ENCODE data around the gene RAB43. TPM values are rescaled to one million over a fixed set of nuclear protein-coding genes. Genes with fewer than 3 reads are reported as not detected.

Gene RAB43
- total and polyA plus RNA-seq, 7 experiments from 2014 or later = 27.2 to 122 (median 59.4) TPM

DNA sequence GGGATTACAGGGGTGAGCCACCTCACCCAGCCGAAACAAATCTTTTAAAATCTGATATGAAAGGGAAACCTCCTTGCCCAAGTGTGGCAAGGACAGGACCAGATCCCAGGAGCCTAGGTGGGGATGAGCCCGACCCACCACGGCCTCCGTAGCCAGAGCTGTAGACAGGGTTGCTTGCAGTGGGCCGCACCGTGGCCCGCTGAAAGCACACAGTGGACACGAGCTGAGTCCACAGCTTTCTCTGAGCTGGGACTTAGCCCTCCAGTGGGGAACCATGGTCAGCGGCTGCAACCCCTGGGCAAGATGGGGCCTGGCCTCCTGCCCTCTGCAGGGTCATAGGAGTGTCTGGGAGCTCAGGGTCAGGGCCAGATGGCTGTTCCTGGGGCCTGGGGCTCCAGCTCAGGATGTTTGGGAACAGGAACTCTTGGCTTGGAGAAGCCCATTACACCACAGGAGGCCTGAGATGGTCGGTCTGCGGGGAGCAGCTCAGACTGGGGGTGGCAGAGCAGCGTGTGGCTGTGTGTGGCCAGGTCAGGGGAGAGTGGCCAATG, 36.4 kb downstream of the RAB43 start:
- DNase-seq = no peak

DNA sequence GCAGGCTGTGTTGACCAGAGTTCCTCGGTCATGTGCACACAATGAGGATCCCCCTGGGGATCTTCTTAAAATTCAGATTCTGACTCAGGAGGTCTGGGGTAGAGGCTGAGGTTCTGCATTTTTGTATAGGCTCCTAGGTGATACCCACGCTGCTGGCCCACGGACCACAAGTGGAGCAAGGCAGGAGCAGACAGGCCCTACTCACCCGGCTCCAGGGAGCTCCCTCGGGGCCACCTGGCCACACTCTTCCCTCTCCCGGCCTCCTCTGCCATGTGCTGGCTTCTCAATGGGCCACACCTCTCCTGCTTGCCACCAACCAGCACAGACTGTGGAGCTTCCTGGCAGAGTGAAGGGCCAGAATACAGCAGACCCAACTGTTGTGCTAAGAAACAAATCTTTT, 37.1 kb downstream of the RAB43 start:
- Histone ChIP-seq H3K36me3 (ENCODE audit: control insufficient read depth in 2 of 3, insufficient read depth in 3 of 3, low read length in 3 of 3) (no peaks in the 10 kb centered on the region), H3K9me3 (ENCODE audit: control insufficient read depth in 2 of 3, low read length in 3 of 3) (no peaks in the 10 kb centered on the region), H3K27me3 (ENCODE audit: control insufficient read depth in 2 of 2, insufficient read depth in 2 of 2, low read length in 2 of 2) (no peaks in the 10 kb centered on the region), H3K4me1 (ENCODE audit: control insufficient read depth in 2 of 2, insufficient read depth in 2 of 2, low read length in 2 of 2) (no peaks in the 10 kb centered on the region), H3K4me3 (ENCODE audit: low read length) (no peak overlapping the region), H3K27ac (ENCODE audit: low read depth, low read length) (no peak overlapping the region)
- H3K27me3 Mint-ChIP-seq = no peaks in the 10 kb centered on the region
- peak overlapping the region in 4 of 9 donors; percentile 21 to 71 (median 68) for H3K27ac Mint-ChIP-seq
- H3K4me1 Mint-ChIP-seq = peaks cover 3 to 34% (median 22%) of the 10 kb centered on the region in 7 donors
- POLR2A ChIA-PET = interaction anchor here (1.3 kb wide), 1 partner anchor 36 kb away, joined by 3 read pairs; no protein-coding TSS in a partner anchor
- ATAC-seq (no peak), DNase-seq (no peak)
- no peaks in the 10 kb centered on the region for H3K36me3 Mint-ChIP-seq
- no peaks in the 10 kb centered on the region for H3K9me3 Mint-ChIP-seq
- CTCF ChIA-PET = interaction anchor here (0.6 to 1.6 kb wide), 2 partner anchors 29 to 31 kb away, joined by 3 to 10 read pairs; no protein-coding TSS in a partner anchor
- no peak overlapping the region for H3K4me3 Mint-ChIP-seq
- intact Hi-C loops (cut with micrococcal nuclease) = loop anchor here in 1 of 2 donors (5.0 to 10.0 kb wide), 2 partner anchors 33 to 110 kb away; no protein-coding TSS in a partner anchor

More for the DNA sequence above, 36.4 kb downstream of the RAB43 start:
- Mint-ChIP-seq H3K27me3 (no peaks in the 10 kb centered on the region), H3K9me3 (no peaks in the 10 kb centered on the region), H3K27ac (peak overlapping the region in 8 of 9 donors; percentile 32 to 88 (median 70)), H3K4me1 (peaks cover 3 to 34% (median 22%) of the 10 kb centered on the region in 7 donors), H3K4me3 (peak overlapping the region in 1 of 10 donors; percentile 1), H3K36me3 (no peaks in the 10 kb centered on the region)
- POLR2A ChIA-PET = interaction anchor here (0.5 to 1.0 kb wide), 3 partner anchors 35 to 341 kb away, joined by 3 to 6 read pairs (median 3); no protein-coding TSS in a partner anchor
- H3K27me3 ChIP-seq (ENCODE audit: control insufficient read depth in 2 of 2, insufficient read depth in 2 of 2, low read length in 2 of 2) = no peaks in the 10 kb centered on the region
- ATAC-seq = no peak
- H3K4me1 ChIP-seq (ENCODE audit: control insufficient read depth in 2 of 2, insufficient read depth in 2 of 2, low read length in 2 of 2) = no peaks in the 10 kb centered on the region
- CTCF ChIA-PET = interaction anchor here (0.6 to 1.6 kb wide), 3 partner anchors 28 to 115 kb away, joined by 3 to 10 read pairs (median 10); no protein-coding TSS in a partner anchor
- no peaks in the 10 kb centered on the region for H3K36me3 ChIP-seq (ENCODE audit: control insufficient read depth in 2 of 3, insufficient read depth in 3 of 3, low read length in 3 of 3)
- intact Hi-C loops (cut with micrococcal nuclease) = loop anchor here in 1 of 2 donors (10.0 kb wide), 1 partner anchor 110 kb away; no protein-coding TSS in a partner anchor
- H3K27ac ChIP-seq (ENCODE audit: low read depth, low read length) = no peak overlapping the region
- no peak overlapping the region for H3K4me3 ChIP-seq (ENCODE audit: low read length)
- no peaks in the 10 kb centered on the region for H3K9me3 ChIP-seq (ENCODE audit: control insufficient read depth in 2 of 3, low read length in 3 of 3)

DNA sequence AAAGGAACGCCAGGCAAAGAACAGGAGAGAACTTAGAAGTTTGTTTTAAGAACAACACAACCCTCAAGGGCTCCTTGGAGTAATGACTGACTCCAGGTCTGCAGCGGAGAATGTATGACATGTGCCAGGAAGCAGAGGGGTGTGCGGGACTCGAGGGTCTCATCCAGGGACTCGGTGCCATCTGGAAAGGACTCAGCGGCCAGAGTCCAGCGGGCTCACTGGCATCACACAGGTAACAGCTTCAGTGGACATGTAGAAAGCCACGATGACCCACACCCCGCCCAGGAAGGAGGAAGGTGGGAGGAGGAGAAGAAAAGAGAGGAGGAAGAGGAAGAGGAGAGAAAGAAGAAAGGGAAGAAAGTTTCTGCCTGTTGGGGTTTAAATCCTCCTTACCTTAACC, 39.6 kb downstream of the RAB43 start:
- no peaks in the 10 kb centered on the region for H3K36me3 ChIP-seq (ENCODE audit: control insufficient read depth in 2 of 3, insufficient read depth in 3 of 3, low read length in 3 of 3)
- ChIA-PET POLR2A (no interaction called here), CTCF (interaction anchor here (0.7 kb wide), 1 partner anchor 32 kb away, joined by 4 read pairs; no protein-coding TSS in a partner anchor)
- Mint-ChIP-seq H3K4me3 (peak overlapping the region in 1 of 10 donors; percentile 2), H3K27me3 (no peaks in the 10 kb centered on the region), H3K9me3 (no peaks in the 10 kb centered on the region), H3K4me1 (peaks cover 3 to 34% (median 22%) of the 10 kb centered on the region in 7 donors), H3K27ac (peak overlapping the region in 6 of 9 donors; percentile 14 to 86 (median 72)), H3K36me3 (no peaks in the 10 kb centered on the region)
- intact Hi-C loops (cut with micrococcal nuclease) = loop anchor here in 1 of 2 donors (5.0 to 10.0 kb wide), 2 partner anchors 35 to 107 kb away; no protein-coding TSS in a partner anchor
- no peaks in the 10 kb centered on the region for H3K4me1 ChIP-seq (ENCODE audit: control insufficient read depth in 2 of 2, insufficient read depth in 2 of 2, low read length in 2 of 2)
- no peak overlapping the region for H3K27ac ChIP-seq (ENCODE audit: low read depth, low read length)
- no peak for DNase-seq
- H3K4me3 ChIP-seq (ENCODE audit: low read length) = no peak overlapping the region
- no peak for ATAC-seq
- H3K27me3 ChIP-seq (ENCODE audit: control insufficient read depth in 2 of 2, insufficient read depth in 2 of 2, low read length in 2 of 2) = no peaks in the 10 kb centered on the region
- H3K9me3 ChIP-seq (ENCODE audit: control insufficient read depth in 2 of 3, low read length in 3 of 3) = no peaks in the 10 kb centered on the region

DNA sequence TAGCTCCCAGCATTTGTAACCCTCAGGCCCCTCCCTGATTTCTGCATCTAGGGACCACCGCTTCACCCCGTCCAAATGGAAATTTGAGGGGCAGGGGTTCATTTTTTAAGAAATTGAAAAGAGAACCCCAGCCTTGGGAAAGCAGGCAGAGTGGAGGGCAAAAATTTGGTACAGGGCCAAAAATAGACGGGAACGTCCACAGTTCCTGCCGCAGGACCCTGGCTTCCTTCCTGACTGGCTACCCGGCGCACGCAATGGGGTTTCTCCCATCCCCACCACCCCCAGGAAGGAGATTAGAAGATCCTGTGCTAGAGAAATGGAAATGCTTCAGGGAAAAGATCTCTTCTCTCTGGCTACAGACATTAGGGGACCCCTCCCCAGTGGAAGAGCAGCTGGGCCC, 40.1 kb downstream of the RAB43 start:
- ATAC-seq = no peak
- no peak for DNase-seq
- Mint-ChIP-seq H3K4me3 (no peak overlapping the region), H3K27me3 (no peaks in the 10 kb centered on the region), H3K4me1 (peaks cover 3 to 34% (median 19%) of the 10 kb centered on the region in 7 donors), H3K36me3 (no peaks in the 10 kb centered on the region), H3K9me3 (no peaks in the 10 kb centered on the region), H3K27ac (peak overlapping the region in 6 of 9 donors; percentile 14 to 86 (median 74))
- POLR2A ChIA-PET = interaction anchor here (0.9 kb wide), 1 partner anchor 37 kb away, joined by 3 read pairs; no protein-coding TSS in a partner anchor
- Histone ChIP-seq H3K4me1 (ENCODE audit: control insufficient read depth in 2 of 2, insufficient read depth in 2 of 2, low read length in 2 of 2) (no peaks in the 10 kb centered on the region), H3K4me3 (ENCODE audit: low read length) (no peak overlapping the region), H3K27ac (ENCODE audit: low read depth, low read length) (no peak overlapping the region), H3K36me3 (ENCODE audit: control insufficient read depth in 2 of 3, insufficient read depth in 3 of 3, low read length in 3 of 3) (no peaks in the 10 kb centered on the region), H3K9me3 (ENCODE audit: control insufficient read depth in 2 of 3, low read length in 3 of 3) (no peaks in the 10 kb centered on the region), H3K27me3 (ENCODE audit: control insufficient read depth in 2 of 2, insufficient read depth in 2 of 2, low read length in 2 of 2) (no peaks in the 10 kb centered on the region)
- intact Hi-C loops (cut with micrococcal nuclease) = loop anchor here in 1 of 2 donors (5.0 to 10.0 kb wide), 2 partner anchors 36 to 107 kb away; no protein-coding TSS in a partner anchor
- CTCF ChIA-PET = interaction anchor here (0.7 kb wide), 1 partner anchor 32 kb away, joined by 4 read pairs; no protein-coding TSS in a partner anchor

DNA sequence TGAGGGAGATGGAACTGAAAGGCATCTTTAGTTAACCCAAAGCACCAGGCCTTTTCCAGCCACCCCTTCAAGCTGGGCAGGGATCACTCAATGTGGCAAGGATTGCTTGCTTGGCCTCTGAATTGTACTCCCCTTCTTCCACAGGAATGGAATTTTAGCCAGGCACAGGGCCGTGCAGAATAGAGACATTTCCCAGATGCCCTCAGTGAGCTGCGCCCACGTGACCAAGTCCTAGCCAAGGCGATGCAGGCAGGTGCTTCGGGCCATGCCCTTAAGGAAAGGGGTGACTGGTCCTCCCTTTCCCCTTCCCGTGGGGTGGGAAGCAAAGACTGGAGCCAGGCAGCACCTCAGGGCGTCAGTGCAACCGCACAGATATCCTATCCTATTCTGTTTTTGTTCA, 43.1 kb downstream of the RAB43 start:
- H3K9me3 Mint-ChIP-seq = no peaks in the 10 kb centered on the region
- DNase-seq = no peak
- Histone ChIP-seq H3K4me1 (ENCODE audit: control insufficient read depth in 2 of 2, insufficient read depth in 2 of 2, low read length in 2 of 2) (no peaks in the 10 kb centered on the region), H3K27me3 (ENCODE audit: control insufficient read depth in 2 of 2, insufficient read depth in 2 of 2, low read length in 2 of 2) (no peaks in the 10 kb centered on the region), H3K4me3 (ENCODE audit: low read length) (no peak overlapping the region), H3K36me3 (ENCODE audit: control insufficient read depth in 2 of 3, insufficient read depth in 3 of 3, low read length in 3 of 3) (no peaks in the 10 kb centered on the region), H3K27ac (ENCODE audit: low read depth, low read length) (no peak overlapping the region), H3K9me3 (ENCODE audit: control insufficient read depth in 2 of 3, low read length in 3 of 3) (no peaks in the 10 kb centered on the region)
- ChIA-PET POLR2A (interaction anchor here (0.7 to 0.8 kb wide), 2 partner anchors 41 to 108 kb away, joined by 3 read pairs; no protein-coding TSS in a partner anchor), CTCF (no interaction called here)
- ATAC-seq = no peak
- no peaks in the 10 kb centered on the region for H3K36me3 Mint-ChIP-seq
- no peak overlapping the region for H3K27ac Mint-ChIP-seq
- no peaks in the 10 kb centered on the region for H3K27me3 Mint-ChIP-seq
- intact Hi-C loops (cut with micrococcal nuclease) = no loop called here
- H3K4me1 Mint-ChIP-seq = peaks cover 3 to 19% (median 11%) of the 10 kb centered on the region in 7 donors
- H3K4me3 Mint-ChIP-seq = no peak overlapping the region

DNA sequence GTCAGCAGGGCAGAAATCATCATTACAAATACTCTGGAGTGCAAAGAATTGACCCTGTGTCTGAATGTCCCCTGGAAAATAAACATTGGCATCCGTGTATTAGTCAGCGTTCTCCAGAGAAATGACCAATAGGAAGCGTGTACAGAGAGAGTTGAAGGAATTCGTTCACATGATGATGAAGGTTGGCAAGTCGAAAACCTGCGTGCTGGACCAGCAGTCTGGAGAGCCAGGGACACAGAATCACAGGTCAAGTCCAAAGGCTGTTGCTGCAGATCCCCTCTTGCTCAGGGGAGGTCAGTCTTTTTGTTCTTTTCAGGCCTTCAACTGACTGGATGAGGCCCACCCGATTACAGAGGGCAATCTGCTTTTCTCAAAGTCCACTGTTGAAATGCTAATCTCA, 44.4 kb downstream of the RAB43 start:
- CTCF ChIA-PET = no interaction called here
- H3K36me3 Mint-ChIP-seq = no peaks in the 10 kb centered on the region

More for the DNA sequence above, 44.4 kb downstream of the RAB43 start:
- Mint-ChIP-seq H3K9me3 (no peaks in the 10 kb centered on the region), H3K4me1 (peaks cover 3 to 13% (median 9%) of the 10 kb centered on the region in 7 donors), H3K27ac (peak overlapping the region in 1 of 9 donors; percentile 25), H3K4me3 (no peak overlapping the region), H3K27me3 (no peaks in the 10 kb centered on the region)
- Histone ChIP-seq H3K27me3 (ENCODE audit: control insufficient read depth in 2 of 2, insufficient read depth in 2 of 2, low read length in 2 of 2) (no peaks in the 10 kb centered on the region), H3K4me3 (ENCODE audit: low read length) (no peak overlapping the region), H3K9me3 (ENCODE audit: control insufficient read depth in 2 of 3, low read length in 3 of 3) (no peaks in the 10 kb centered on the region), H3K4me1 (ENCODE audit: control insufficient read depth in 2 of 2, insufficient read depth in 2 of 2, low read length in 2 of 2) (no peaks in the 10 kb centered on the region), H3K36me3 (ENCODE audit: control insufficient read depth in 2 of 3, insufficient read depth in 3 of 3, low read length in 3 of 3) (no peaks in the 10 kb centered on the region), H3K27ac (ENCODE audit: low read depth, low read length) (no peak overlapping the region)
- intact Hi-C loops (cut with micrococcal nuclease) = no loop called here
- no peak for ATAC-seq
- POLR2A ChIA-PET = no interaction called here
- no peak for DNase-seq

All from naive thymus-derived CD4-positive, alpha-beta T cell (primary cell).